Measurements from ENCODE around the gene ADAM8. TPM values are rescaled to one million over a fixed set of nuclear protein-coding genes. Genes with fewer than 3 reads are reported as not detected.

ADAM8 gene
- total and polyA plus RNA-seq, 10 of the 15 experiments (the other 5 are each of a cell fraction or from before 2014, with no cell fraction given), result 0.37 to 92.7 (median 21.7) TPM

GRCh38 chr10:133282846-133283390, 6.2 kb upstream of the ADAM8 start:
- SMC1A ChIA-PET (ENCODE audit: uncharacterized antibody, unreplicated experiment), result no interaction called here
- H3K4me3 ChIP-seq, result no peak overlapping the region
- H3K79me2 ChIP-seq (ENCODE audit: control insufficient read depth, insufficient read depth, low read length), result no peaks in the 10 kb centered on the region
- POLR2A ChIA-PET, result no interaction called here
- in situ Hi-C loops (cut with MboI), result no loop called here
- no peaks in the 10 kb centered on the region for H3K9me3 ChIP-seq (replicated peaks; ENCODE audit: control insufficient read depth, insufficient read depth, low read length)
- intact Hi-C loops (cut with micrococcal nuclease; ENCODE audit: unreplicated experiment), result no loop called here
- RAD21 ChIA-PET (ENCODE audit: unreplicated experiment), result no interaction called here
- peaks cover 12% of the 10 kb centered on the region for H3K4me1 ChIP-seq (ENCODE audit: control insufficient read depth, insufficient read depth, low read length)
- H3K9ac ChIP-seq (ENCODE audit: control insufficient read depth, insufficient read depth, low read length), result no peak overlapping the region
- no peak overlapping the region for H3K27ac ChIP-seq (ENCODE audit: control insufficient read depth, insufficient read depth)
- peaks cover 8 to 21% of the 10 kb centered on the region in 2 experiments for H3K36me3 ChIP-seq (ENCODE audit: control insufficient read depth in 2 of 2, insufficient read depth in 2 of 2, low read length in 1 of 2)
- CTCF ChIA-PET, result no interaction called here
- no peak for FAIRE-seq
- DNase-seq (ENCODE audit: low read depth, low spot score), result no peak
- H4K20me1 ChIP-seq (ENCODE audit: control insufficient read depth, insufficient read depth), result no peaks in the 10 kb centered on the region
- ATAC-seq, result no peak
- H2AFZ ChIP-seq (ENCODE audit: control insufficient read depth, low read depth, low read length), result no peak overlapping the region
- H3K27me3 ChIP-seq (replicated peaks in 1 of 2; ENCODE audit: control insufficient read depth in 2 of 2, insufficient read depth in 2 of 2, low read length in 1 of 2), result no peaks in the 10 kb centered on the region
- 89% methylated on average over 24 of the region's 24 CpGs for WGBS (ENCODE audit: insufficient coverage, insufficient replicate concordance, low lambda C conversion rate, missing lambda C conversion rate)
- H3K4me2 ChIP-seq (ENCODE audit: control insufficient read depth, insufficient read depth), result no peak overlapping the region
- no TSS peak for BruUV-seq (replicated peaks)
- TF ChIP-seq ATF3 (IDR thresholded peaks at IDR 0.05; ENCODE audit: borderline replicate concordance, extremely low read depth, low read depth, low read length) (no peak), USF1 (IDR thresholded peaks at IDR 0.05; ENCODE audit: borderline replicate concordance, extremely low read length, insufficient read depth, low read depth, low read length) (no peak), HCFC1 (IDR thresholded peaks at IDR 0.05; ENCODE audit: low read length) (no peak), POLR2A (IDR thresholded peaks at IDR 0.05; ENCODE audit: low read depth, low read length) (no peak), SPI1 (IDR thresholded peaks at IDR 0.05; ENCODE audit: borderline replicate concordance, insufficient read depth, low read depth, low read length) (no peak), NBN (IDR thresholded peaks at IDR 0.05) (no peak), ZBTB11 (CRISPR knock-in tag; IDR thresholded peaks at IDR 0.05) (no peak), IRF3 (IDR thresholded peaks at IDR 0.05) (no peak), TBL1XR1 (IDR thresholded peaks at IDR 0.05; ENCODE audit: low read depth, low read length) (no peak), NKRF (conservative IDR thresholded peaks at IDR 0.05) (no peak), BCLAF1 (IDR thresholded peaks at IDR 0.05) (no peak)
